ENCODE results near the gene GMPPA. TPM values are rescaled to one million over a fixed set of nuclear protein-coding genes. Genes with fewer than 3 reads are reported as not detected.

GMPPA gene
- total RNA-seq, 2 donors from 2014 or later = 36.9 to 38.2 TPM

- no peaks in the 10 kb centered on the region for H3K36me3 ChIP-seq (ENCODE audit: control insufficient read depth, insufficient read depth, low read length)
- peak within 1 kb of the TSS; percentile 15 for H3K4me3 ChIP-seq (ENCODE audit: low read length)
- H3K9me3 ChIP-seq (ENCODE audit: control insufficient read depth, low read length) = no peaks in the 10 kb centered on the region
- H3K9ac ChIP-seq (ENCODE audit: extremely low read depth, low read length, poor library complexity, severe bottlenecking) = no peak within 1 kb of the TSS
- Mint-ChIP-seq H3K36me3 (ENCODE audit: low read depth) (no peaks in the 10 kb centered on the region), H3K4me1 (peaks cover 29% of the 10 kb centered on the region), H3K27me3 (ENCODE audit: insufficient read depth) (peaks cover 88% of the 10 kb centered on the region), H3K27ac (no peak within 1 kb of the TSS), H3K9me3 (peaks cover 3% of the 10 kb centered on the region), H3K4me3 (peak within 1 kb of the TSS; percentile 41)
- WGBS, 2 experiments (ENCODE audit: insufficient coverage in 1 of 2, insufficient read length in 1 of 2) = 27 to 36% methylated on average over 15 to 31 of the region's 31 CpGs
- H3K27me3 ChIP-seq (ENCODE audit: control insufficient read depth, insufficient read depth, low read length, poor library complexity, severe bottlenecking) = peaks cover 58% of the 10 kb centered on the region
- peaks cover 8% of the 10 kb centered on the region for H3K4me1 ChIP-seq (ENCODE audit: control insufficient read depth, insufficient read depth, low read length)
- DNase-seq = peak; percentile 77
- H3K27ac ChIP-seq (ENCODE audit: low read depth, low read length) = no peak within 1 kb of the TSS
- TF ChIP-seq CTCF (conservative IDR thresholded peaks at IDR 0.05) = no peak
Measured at GRCh38 chr2:219514196-219514761, 15.6 kb downstream of the GMPPA start, which contains the start of gene ASIC4. ASIC4 (plus strand) TSS chr2:219514482; CDS start chr2:219514725, 243 bp downstream.

GRCh38 chr2:219514836-219515235 is 16.1 kb downstream of the GMPPA start:
- no peak overlapping the region for H3K27ac ChIP-seq (ENCODE audit: low read depth, low read length)
- DNase-seq = no peak
- Mint-ChIP-seq H3K27me3 (ENCODE audit: insufficient read depth) (peaks cover 86% of the 10 kb centered on the region), H3K4me3 (no peak overlapping the region), H3K9me3 (peaks cover 3% of the 10 kb centered on the region), H3K36me3 (ENCODE audit: low read depth) (no peaks in the 10 kb centered on the region), H3K4me1 (peaks cover 25% of the 10 kb centered on the region), H3K27ac (no peak overlapping the region)
- H3K4me3 ChIP-seq (ENCODE audit: low read length) = no peak overlapping the region
- H3K9ac ChIP-seq (ENCODE audit: extremely low read depth, low read length, poor library complexity, severe bottlenecking) = no peak overlapping the region
- H3K4me1 ChIP-seq (ENCODE audit: control insufficient read depth, insufficient read depth, low read length) = peaks cover 5% of the 10 kb centered on the region
- peaks cover 58% of the 10 kb centered on the region for H3K27me3 ChIP-seq (ENCODE audit: control insufficient read depth, insufficient read depth, low read length, poor library complexity, severe bottlenecking)
- no peaks in the 10 kb centered on the region for H3K36me3 ChIP-seq (ENCODE audit: control insufficient read depth, insufficient read depth, low read length)
- 93 to 94% methylated on average over 8 to 21 of the region's 21 CpGs for WGBS, 2 experiments (ENCODE audit: insufficient coverage in 1 of 2, insufficient read length in 1 of 2)
- no peak for TF ChIP-seq CTCF (conservative IDR thresholded peaks at IDR 0.05)
- no peaks in the 10 kb centered on the region for H3K9me3 ChIP-seq (ENCODE audit: control insufficient read depth, low read length)

- H3K36me3 ChIP-seq (ENCODE audit: control insufficient read depth, insufficient read depth, low read length) = no peaks in the 10 kb centered on the region
- H3K4me1 ChIP-seq (ENCODE audit: control insufficient read depth, insufficient read depth, low read length) = peaks cover 8% of the 10 kb centered on the region
- no peak overlapping the region for H3K4me3 ChIP-seq (ENCODE audit: low read length)
- H3K9me3 ChIP-seq (ENCODE audit: control insufficient read depth, low read length) = no peaks in the 10 kb centered on the region
- no peak for DNase-seq
- H3K4me3 Mint-ChIP-seq = no peak overlapping the region
- no peak overlapping the region for H3K9ac ChIP-seq (ENCODE audit: extremely low read depth, low read length, poor library complexity, severe bottlenecking)
- no peak for TF ChIP-seq CTCF (conservative IDR thresholded peaks at IDR 0.05)
- peaks cover 1% of the 10 kb centered on the region for H3K9me3 Mint-ChIP-seq
- no peaks in the 10 kb centered on the region for H3K36me3 Mint-ChIP-seq (ENCODE audit: low read depth)
- no peak overlapping the region for H3K27ac ChIP-seq (ENCODE audit: low read depth, low read length)
- H3K4me1 Mint-ChIP-seq = peaks cover 21% of the 10 kb centered on the region
- peaks cover 58% of the 10 kb centered on the region for H3K27me3 ChIP-seq (ENCODE audit: control insufficient read depth, insufficient read depth, low read length, poor library complexity, severe bottlenecking)
- no peak overlapping the region for H3K27ac Mint-ChIP-seq
- 90 to 93% methylated on average over 15 to 17 of the region's 17 CpGs for WGBS, 2 experiments (ENCODE audit: insufficient coverage in 1 of 2, insufficient read length in 1 of 2)
- H3K27me3 Mint-ChIP-seq (ENCODE audit: insufficient read depth) = peaks cover 79% of the 10 kb centered on the region
Measured at GRCh38 chr2:219515874-219516629, 17.4 kb downstream of the GMPPA start.

Data from endodermal cell (in vitro differentiated cells).